Ishikawa (cell line): ENCODE measurements around the gene GRM3.
A peak's percentile ranks its signal among the peaks of the same experiment; 100 is the strongest.

Experiments used
- CEBPB ChIP-seq: IDR thresholded peaks from 2 replicates; pipeline ENCODE4 v1.6.1; 2012
- CREB1 ChIP-seq: IDR thresholded peaks from 2 replicates; pipeline ENCODE4 v1.6.1; 2012; ENCODE audit warnings: low read depth
- EGR1 ChIP-seq: IDR thresholded peaks from 2 replicates; pipeline ENCODE4 v1.6.1; 2012
- EP300 ChIP-seq: IDR thresholded peaks from 2 replicates; pipeline ENCODE4 v1.6.1; 2012; ENCODE audit warnings: borderline replicate concordance
- FOXM1 ChIP-seq: IDR thresholded peaks from 2 replicates; pipeline ENCODE4 v1.6.1; 2012; ENCODE audit warnings: low read depth, borderline replicate concordance
- MAX ChIP-seq: IDR thresholded peaks from 2 replicates; pipeline ENCODE4 v1.6.1; 2012
- NFIC ChIP-seq: IDR thresholded peaks from 2 replicates; pipeline ENCODE4 v1.6.1; 2012
- RAD21 ChIP-seq: IDR thresholded peaks from 2 replicates; pipeline ENCODE4 v1.6.1; 2012; ENCODE audit warnings: low read depth
- REST ChIP-seq: IDR thresholded peaks from 2 replicates; pipeline ENCODE4 v1.6.1; 2012; ENCODE audit warnings: low read depth, mild to moderate bottlenecking
- TAF1 ChIP-seq: IDR thresholded peaks from 2 replicates; pipeline ENCODE4 v1.6.1; 2012; ENCODE audit warnings: low read depth, mild to moderate bottlenecking
- TCF12 ChIP-seq: IDR thresholded peaks from 2 replicates; pipeline ENCODE4 v1.6.1; 2012; ENCODE audit warnings: low read depth
- TEAD4 ChIP-seq: IDR thresholded peaks from 2 replicates; pipeline ENCODE4 v1.6.1; 2012
- USF1 ChIP-seq: IDR thresholded peaks from 2 replicates; pipeline ENCODE4 v1.6.1; 2012
- YY1 ChIP-seq: IDR thresholded peaks from 2 replicates; pipeline ENCODE4 v1.6.1; 2012; ENCODE audit warnings: low read depth
- ZBTB7A ChIP-seq: IDR thresholded peaks from 2 replicates; pipeline ENCODE4 v1.6.1; 2012; ENCODE audit warnings: low read depth

Gene GRM3

GRCh38 chr7:86665669-86666068 is 22.0 kb downstream of the GRM3 start:
- TF ChIP-seq RAD21 (no peak), USF1 (no peak), EP300 (no peak), CEBPB (no peak), EGR1 (no peak), REST (no peak)

GRCh38 chr7:86667732-86668131 is 24.0 kb downstream of the GRM3 start:
- TF ChIP-seq RAD21 (peak; percentile 25; the same call in 1 of the 2 replicates), YY1 (no peak)

- TF ChIP-seq TAF1 (no peak), RAD21 (no peak), NFIC (no peak), ZBTB7A (no peak), TEAD4 (no peak), EP300 (no peak), FOXM1 (no peak), YY1 (no peak), TCF12 (no peak)
Measured at GRCh38 chr7:86668315-86668714, 24.6 kb downstream of the GRM3 start.

GRCh38 chr7:86687831-86688230 is 44.1 kb downstream of the GRM3 start:
- TF ChIP-seq RAD21 (no peak), CEBPB (no peak), CREB1 (no peak), TAF1 (no peak), EGR1 (no peak), USF1 (no peak), NFIC (no peak), YY1 (no peak)

GRCh38 chr7:86689363-86689762 is 45.7 kb downstream of the GRM3 start:
- TF ChIP-seq TEAD4 = no peak
- no peak for TF ChIP-seq EP300
- no peak for TF ChIP-seq TCF12
- no peak for TF ChIP-seq USF1

GRCh38 chr7:86692755-86693154 is 49.0 kb downstream of the GRM3 start:
- TF ChIP-seq REST (peak; percentile 58), FOXM1 (no peak)

GRCh38 chr7:86706406-86706805 is 62.7 kb downstream of the GRM3 start:
- TF ChIP-seq CEBPB (no peak), NFIC (no peak), CREB1 (no peak), YY1 (no peak), TEAD4 (no peak), TCF12 (no peak), TAF1 (no peak), EGR1 (no peak), MAX (no peak), FOXM1 (no peak), EP300 (no peak)
